Neuronal stem cell (in vitro differentiated cells): Measurements from ENCODE around the gene FFAR1.

Experiments used
- DNase-seq: peaks from one replicate; pipeline ENCODE4 v3.0.0-alpha.2; 2013; ENCODE audit warnings: low spot score
- H2AFZ ChIP-seq: one replicate; pipeline ENCODE4 v1.6.1; 2013; ENCODE audit warnings: mild to moderate bottlenecking, low read length, inconsistent platforms
- H2AK5ac ChIP-seq: 2 replicates; pipeline ENCODE4 v1.6.1; 2013; ENCODE audit warnings: low read depth, mild to moderate bottlenecking, inconsistent platforms, low read length, moderate library complexity, mixed read lengths
- H2BK120ac ChIP-seq: 2 replicates; pipeline ENCODE4 v1.6.1; 2013; ENCODE audit warnings: low read depth, mild to moderate bottlenecking, inconsistent platforms, low read length, moderate library complexity, mixed read lengths
- H2BK12ac ChIP-seq: one replicate; pipeline ENCODE4 v1.6.1; 2013; ENCODE audit warnings: low read length, inconsistent platforms
- H2BK15ac ChIP-seq: 2 replicates; pipeline ENCODE4 v1.6.1; 2013; ENCODE audit warnings: mild to moderate bottlenecking, low read length, inconsistent platforms, mixed read lengths
- H2BK5ac ChIP-seq: one replicate; pipeline ENCODE4 v1.6.1; 2013; ENCODE audit warnings: inconsistent platforms, mild to moderate bottlenecking, low read length, moderate library complexity
- H3K14ac ChIP-seq: one replicate; pipeline ENCODE4 v1.6.1; 2013; ENCODE audit warnings: low read length, inconsistent platforms
- H3K18ac ChIP-seq: 2 replicates; pipeline ENCODE4 v1.6.1; 2013; ENCODE audit warnings: low read length, inconsistent platforms
- H3K23ac ChIP-seq: 2 replicates; pipeline ENCODE4 v1.6.1; 2013; ENCODE audit warnings: low read depth, mild to moderate bottlenecking, mixed read lengths, low read length, inconsistent platforms; ENCODE audit not compliant: poor library complexity
- H3K27ac ChIP-seq: replicated peaks from 3 replicates; pipeline ENCODE4 v1.5.1; 2013; ENCODE audit warnings: low read length, inconsistent platforms
- H3K27me3 ChIP-seq, 3 experiments: 2 replicates each; pipeline ENCODE4 v1.6.1; 2013; ENCODE audit warnings: low read length in 3 of 3, mild to moderate bottlenecking in 2 of 3, inconsistent platforms in 1 of 3, low read depth in 1 of 3, mixed read lengths in 1 of 3, moderate library complexity in 1 of 3; ENCODE audit not compliant: control insufficient read depth in 3 of 3, insufficient read depth in 3 of 3
- H3K36me3 ChIP-seq, 2 donors: replicated peaks in 1 of 2; 2 replicates each; pipeline ENCODE4 v1.6.1; 2013; ENCODE audit warnings: low read length in 2 of 2; ENCODE audit not compliant: control insufficient read depth in 2 of 2, insufficient read depth in 2 of 2
- H3K4ac ChIP-seq: 2 replicates; pipeline ENCODE4 v1.6.1; 2013; ENCODE audit warnings: inconsistent platforms, mild to moderate bottlenecking, low read length, moderate library complexity
- H3K4me1 ChIP-seq, 2 donors: 1 replicate in 1 of 2; 2 replicates in 1 of 2; pipeline ENCODE4 v1.6.1; 2013; ENCODE audit warnings: low read length in 2 of 2, low read depth in 1 of 2; ENCODE audit not compliant: control insufficient read depth in 2 of 2, insufficient read depth in 1 of 2
- H3K4me2 ChIP-seq: one replicate; pipeline ENCODE4 v1.6.1; 2013; ENCODE audit warnings: mild to moderate bottlenecking, low read length, inconsistent platforms; ENCODE audit not compliant: insufficient read depth, poor library complexity, severe bottlenecking
- H3K4me3 ChIP-seq, 2 donors: 2 replicates each; pipeline ENCODE4 v1.5.1; 2013; ENCODE audit warnings: low read length in 2 of 2, mild to moderate bottlenecking in 2 of 2, inconsistent platforms in 1 of 2, moderate library complexity in 1 of 2
- H3K79me1 ChIP-seq: one replicate; pipeline ENCODE4 v1.6.1; 2013; ENCODE audit warnings: low read depth, mild to moderate bottlenecking, inconsistent platforms, low read length, moderate library complexity
- H3K9ac ChIP-seq: one replicate; pipeline ENCODE4 v1.6.1; 2013; ENCODE audit warnings: mild to moderate bottlenecking, low read depth, low read length, inconsistent platforms; ENCODE audit not compliant: poor library complexity
- H3K9me3 ChIP-seq, 2 donors: replicated peaks in 1 of 2; 2 replicates each; pipeline versions ENCODE3 to v1.6.1; 2013; ENCODE audit warnings: low read length in 2 of 2, mild to moderate bottlenecking in 2 of 2, inconsistent platforms in 1 of 2, low read depth in 1 of 2, mixed read lengths in 1 of 2, moderate library complexity in 1 of 2; ENCODE audit not compliant: control insufficient read depth in 2 of 2, insufficient read depth in 1 of 2
- H4K8ac ChIP-seq: one replicate; pipeline ENCODE4 v1.6.1; 2013; ENCODE audit warnings: low read depth, mild to moderate bottlenecking, inconsistent platforms, low read length, moderate library complexity
- H4K91ac ChIP-seq: one replicate; pipeline ENCODE4 v1.6.1; 2013; ENCODE audit warnings: low read length, low read depth, mild to moderate bottlenecking, inconsistent platforms; ENCODE audit not compliant: poor library complexity
- WGBS, 2 donors: extraction: QIAGEN DNeasy Blood & Tissue Kit; methylation state at CpG; one replicate each; pipeline ENCODE4 v1.1.7; 2013; ENCODE audit warnings: missing lambda C conversion rate in 2 of 2, mixed read lengths in 1 of 2; ENCODE audit not compliant: insufficient read length in 2 of 2, insufficient replicate concordance in 1 of 2; ENCODE audit errors: extremely low coverage in 2 of 2; 5-methylcytosine and 5-hydroxymethylcytosine counted together

FFAR1 gene

DNA sequence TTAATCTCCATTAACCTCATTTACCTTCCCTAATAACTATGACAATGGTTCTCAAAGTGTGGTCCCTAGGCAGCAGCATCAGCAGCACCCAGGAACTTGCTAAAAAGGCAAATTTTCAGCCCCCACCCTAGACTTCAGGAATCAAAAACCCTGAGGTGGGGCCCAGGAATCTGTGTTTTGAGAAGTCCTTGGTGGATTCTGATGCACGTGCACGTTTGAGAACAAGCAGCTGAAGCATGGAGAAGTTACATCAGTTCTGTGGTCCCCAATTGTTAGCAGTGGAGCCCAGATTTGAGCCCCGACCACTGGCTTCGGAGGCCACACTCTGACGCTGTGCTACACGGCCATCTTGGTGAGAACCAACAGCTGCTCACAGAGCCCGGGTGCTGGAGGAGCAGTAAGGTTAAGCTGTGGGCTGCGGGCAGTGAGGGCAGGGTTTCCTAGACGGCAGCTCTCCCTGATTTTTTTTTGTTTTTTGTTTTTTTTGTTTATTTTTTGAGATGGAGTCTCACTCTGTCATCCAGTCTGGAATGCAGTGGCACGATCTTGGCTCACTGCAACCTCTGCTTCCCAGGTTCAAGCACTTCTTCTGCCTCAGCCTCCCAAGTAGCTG, 32.7 kb upstream of the FFAR1 start:
- H2AK5ac ChIP-seq = no peak overlapping the region
- H3K9me3 ChIP-seq = no peaks in the 10 kb centered on the region
- no peak overlapping the region for H2BK12ac ChIP-seq
- H3K9ac ChIP-seq = no peak overlapping the region
- H3K27me3 ChIP-seq = peaks cover 0 to 13% (median 0%) of the 10 kb centered on the region in 3 experiments
- H2BK15ac ChIP-seq = no peak overlapping the region
- no peak overlapping the region for H3K4me3 ChIP-seq
- H3K23ac ChIP-seq = no peak overlapping the region
- H4K8ac ChIP-seq = no peak overlapping the region
- H3K4me1 ChIP-seq = peaks cover 0 to 1% of the 10 kb centered on the region in 2 donors
- H3K4ac ChIP-seq = no peak overlapping the region
- no peak overlapping the region for H2AFZ ChIP-seq
- H4K91ac ChIP-seq = no peak overlapping the region
- H3K36me3 ChIP-seq = no peaks in the 10 kb centered on the region
- H3K4me2 ChIP-seq = no peak overlapping the region
- H3K18ac ChIP-seq = no peak overlapping the region
- no peak overlapping the region for H2BK5ac ChIP-seq
- DNase-seq = no peak
- whole genome bisulfite sequencing, 2 donors = no CpG with 5 or more reads among the region's 10 CpGs
- no peak overlapping the region for H2BK120ac ChIP-seq
- H3K79me1 ChIP-seq = no peaks in the 10 kb centered on the region
- no peak overlapping the region for H3K14ac ChIP-seq
- no peak overlapping the region for H3K27ac ChIP-seq

- Histone ChIP-seq H2BK15ac (no peak overlapping the region), H2AFZ (no peak overlapping the region), H2BK120ac (no peak overlapping the region), H3K9me3 (no peaks in the 10 kb centered on the region), H3K79me1 (no peaks in the 10 kb centered on the region), H3K36me3 (no peaks in the 10 kb centered on the region), H3K9ac (no peak overlapping the region), H2BK5ac (no peak overlapping the region), H2AK5ac (no peak overlapping the region), H3K4me1 (peaks cover 0 to 1% of the 10 kb centered on the region in 2 donors), H3K14ac (no peak overlapping the region), H3K27ac (no peak overlapping the region), H3K4me3 (no peak overlapping the region), H3K27me3 (peaks cover 0 to 8% (median 0%) of the 10 kb centered on the region in 3 experiments), H3K4me2 (no peak overlapping the region), H4K91ac (no peak overlapping the region), H3K18ac (no peak overlapping the region), H2BK12ac (no peak overlapping the region), H4K8ac (no peak overlapping the region), H3K23ac (no peak overlapping the region), H3K4ac (no peak overlapping the region)
- DNase-seq = no peak
- WGBS, 2 donors = no CpG with 5 or more reads among the region's 9 CpGs
Observed at GRCh38 chr19:35315883-35316282, 31.8 kb upstream of the FFAR1 start.

GRCh38 chr19:35316560-35316959, 31.1 kb upstream of the FFAR1 start:
- Histone ChIP-seq H4K91ac (no peak overlapping the region), H3K9me3 (no peaks in the 10 kb centered on the region), H3K14ac (peak overlapping the region; percentile 56), H4K8ac (no peak overlapping the region), H3K27me3 (peaks cover 0 to 4% (median 0%) of the 10 kb centered on the region in 3 experiments), H3K27ac (no peak overlapping the region), H2AFZ (no peak overlapping the region), H3K4me2 (no peak overlapping the region), H2AK5ac (no peak overlapping the region), H3K79me1 (no peaks in the 10 kb centered on the region), H3K18ac (no peak overlapping the region), H2BK120ac (no peak overlapping the region), H2BK12ac (no peak overlapping the region), H2BK5ac (no peak overlapping the region), H3K23ac (no peak overlapping the region), H2BK15ac (no peak overlapping the region), H3K4ac (no peak overlapping the region), H3K36me3 (no peaks in the 10 kb centered on the region), H3K4me1 (peaks cover 0 to 1% of the 10 kb centered on the region in 2 donors), H3K9ac (no peak overlapping the region), H3K4me3 (no peak overlapping the region)
- no peak for DNase-seq
- WGBS, 2 donors = no CpG with 5 or more reads among the region's 9 CpGs

DNA sequence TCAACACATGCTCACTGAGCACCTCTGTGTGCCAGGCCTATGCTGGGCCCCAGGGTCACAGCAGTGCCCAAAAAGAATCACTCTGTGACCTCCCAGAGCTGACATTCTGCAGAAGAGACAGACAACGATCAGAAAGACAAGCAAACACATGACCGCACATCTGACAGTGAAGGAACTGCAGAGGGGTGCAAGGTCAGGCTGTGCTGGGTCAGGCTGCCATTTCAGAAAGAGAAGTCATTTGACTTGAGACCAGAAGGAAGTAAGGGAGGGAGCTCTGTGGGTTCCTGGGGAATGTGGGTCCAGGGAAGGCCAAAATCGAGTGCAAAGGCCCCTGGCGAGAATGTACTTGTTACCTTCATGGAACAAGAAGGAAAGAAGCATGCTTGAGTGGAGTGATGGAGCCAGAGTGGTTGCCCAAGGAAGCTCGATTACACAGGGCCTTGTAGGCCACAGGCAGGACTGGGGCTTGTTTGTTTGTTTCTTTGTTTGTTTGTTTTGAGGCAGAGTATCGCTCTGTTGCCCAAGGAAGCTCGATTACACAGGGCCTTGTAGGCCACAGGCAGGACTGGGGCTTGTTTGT, 30.1 kb upstream of the FFAR1 start:
- Histone ChIP-seq H3K27ac (no peak overlapping the region), H3K9me3 (peaks cover 2 to 3% of the 10 kb centered on the region in 2 donors), H3K27me3 (no peaks in the 10 kb centered on the region), H3K4me2 (no peak overlapping the region), H4K91ac (no peak overlapping the region), H3K36me3 (no peaks in the 10 kb centered on the region), H3K9ac (no peak overlapping the region), H2AK5ac (no peak overlapping the region), H3K79me1 (no peaks in the 10 kb centered on the region), H3K18ac (no peak overlapping the region), H2AFZ (peak overlapping the region; percentile 73), H2BK5ac (no peak overlapping the region), H2BK12ac (no peak overlapping the region), H3K14ac (no peak overlapping the region), H3K4me1 (no peaks in the 10 kb centered on the region), H4K8ac (no peak overlapping the region), H3K4ac (no peak overlapping the region), H2BK120ac (no peak overlapping the region), H2BK15ac (no peak overlapping the region), H3K23ac (no peak overlapping the region), H3K4me3 (no peak overlapping the region)
- WGBS, 2 donors = no CpG with 5 or more reads among the region's 7 CpGs
- no peak for DNase-seq
